ENCODE results near the gene METAP1D. TPM values are rescaled to one million over a fixed set of nuclear protein-coding genes. Genes with fewer than 3 reads are reported as not detected.
"Not testable (repeated sequence)": the region's sequence is repeated elsewhere in the genome, so short reads cannot be mapped to it uniquely, and the experiment has no call there.

The METAP1D gene
- polyA plus RNA-seq, 2 of the 4 experiments (the other 2 are of a cell fraction): 7.3 to 13.3 TPM

DNA sequence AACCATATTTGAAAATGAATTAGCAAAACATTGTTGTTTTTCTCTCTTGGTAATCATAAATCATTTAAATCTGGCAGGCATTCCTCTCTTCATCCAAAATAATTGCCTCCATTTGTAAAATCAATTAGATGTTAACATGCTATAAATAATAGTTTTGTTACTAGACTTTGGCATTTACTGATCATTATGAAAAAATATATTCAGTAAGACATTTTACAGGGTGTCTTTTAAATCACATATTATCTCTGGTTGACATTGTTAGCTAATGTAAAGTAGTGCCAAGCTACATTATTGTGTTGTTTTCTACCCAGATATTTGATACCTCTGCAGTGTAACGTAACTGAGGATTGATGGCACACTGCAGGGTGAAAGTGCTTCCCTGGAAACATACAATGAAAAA lies 53.7 kb downstream of the METAP1D start (continued):
- no peak for TF ChIP-seq ESRRA (IDR thresholded peaks at IDR 0.05; ENCODE audit: borderline replicate concordance, low read length)

- ChIA-PET CTCF (interaction anchor here (0.8 kb wide), 1 partner anchor 47 kb away, joined by 3 read pairs; no protein-coding TSS in a partner anchor), POLR2A (interaction anchor here (0.6 to 2.3 kb wide), 2 partner anchors 11 to 28 kb away, joined by 6 read pairs; partner anchors contain the start of gene DLX1)
- TF ChIP-seq JUN (IDR thresholded peaks at IDR 0.05): no peak
- no peak for TF ChIP-seq CEBPB (IDR thresholded peaks at IDR 0.05)
- TF ChIP-seq RAD21 (conservative IDR thresholded peaks at IDR 0.05 in 1 of 2, IDR thresholded peaks at IDR 0.05 in 1 of 2): no peak
- no peak for TF ChIP-seq PHF8 (IDR thresholded peaks at IDR 0.05; ENCODE audit: borderline replicate concordance, low read depth)
- TF ChIP-seq FOSL2 (IDR thresholded peaks at IDR 0.05): no peak
- no peak for TF ChIP-seq FOSL2 (CRISPR knock-in tag; IDR thresholded peaks at IDR 0.05)
- no peak for TF ChIP-seq ZFP36 (IDR thresholded peaks at IDR 0.05; ENCODE audit: borderline replicate concordance, partially characterized antibody)
- no peak for TF ChIP-seq HOXB13 (CRISPR knock-in tag; IDR thresholded peaks at IDR 0.05; ENCODE audit: low read depth)
- no peak for TF ChIP-seq EHMT2 (IDR thresholded peaks at IDR 0.05; ENCODE audit: low read depth)
- no peak for TF ChIP-seq MYC (IDR thresholded peaks at IDR 0.05; ENCODE audit: borderline replicate concordance, low read length)
- TF ChIP-seq SMC3 (IDR thresholded peaks at IDR 0.05): no peak
- TF ChIP-seq ZNF302 (CRISPR knock-in tag; IDR thresholded peaks at IDR 0.05): no peak
- TF ChIP-seq, protein P1, sequence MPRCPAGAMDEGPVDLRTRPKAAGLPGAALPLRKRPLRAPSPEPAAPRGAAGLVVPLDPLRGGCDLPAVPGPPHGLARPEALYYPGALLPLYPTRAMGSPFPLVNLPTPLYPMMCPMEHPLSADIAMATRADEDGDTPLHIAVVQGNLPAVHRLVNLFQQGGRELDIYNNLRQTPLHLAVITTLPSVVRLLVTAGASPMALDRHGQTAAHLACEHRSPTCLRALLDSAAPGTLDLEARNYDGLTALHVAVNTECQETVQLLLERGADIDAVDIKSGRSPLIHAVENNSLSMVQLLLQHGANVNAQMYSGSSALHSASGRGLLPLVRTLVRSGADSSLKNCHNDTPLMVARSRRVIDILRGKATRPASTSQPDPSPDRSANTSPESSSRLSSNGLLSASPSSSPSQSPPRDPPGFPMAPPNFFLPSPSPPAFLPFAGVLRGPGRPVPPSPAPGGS (IDR thresholded peaks at IDR 0.05): no peak
- no peak for TF ChIP-seq HOXA7 (CRISPR knock-in tag; IDR thresholded peaks at IDR 0.05)
- no peak for TF ChIP-seq HEYL (CRISPR knock-in tag; IDR thresholded peaks at IDR 0.05)
- TF ChIP-seq ESRRA (IDR thresholded peaks at IDR 0.05; ENCODE audit: borderline replicate concordance, low read length): no peak
- TF ChIP-seq RFX5 (IDR thresholded peaks at IDR 0.05): no peak
- no peak for TF ChIP-seq SREBF2 (IDR thresholded peaks at IDR 0.05)
- TF ChIP-seq RARB (CRISPR knock-in tag; IDR thresholded peaks at IDR 0.05): no peak
- no peak for TF ChIP-seq ELK1 (IDR thresholded peaks at IDR 0.05; ENCODE audit: low read depth, low read length)
- DNase-seq (ENCODE audit: low read depth in 1 of 2, low spot score in 1 of 2): no peak
- no peak for ATAC-seq
- Histone ChIP-seq H3K4me3 (no peak overlapping the region), H3K4me2 (no peak overlapping the region), H3K27ac (no peak overlapping the region), H3K9me3 (no peaks in the 10 kb centered on the region), H3K4me1 (peaks cover 7% of the 10 kb centered on the region; the same call in 2 of the 3 replicates)
- WGBS (ENCODE audit: missing lambda C conversion rate): 54% methylated on average over 2 of the region's 2 CpGs
- FAIRE-seq: no peak
Observed at GRCh38 chr2:172056293-172056692, 56.5 kb downstream of the METAP1D start.

GRCh38 chr2:172058660-172059059 lies 58.9 kb downstream of the METAP1D start:
- TF ChIP-seq RFX5 (IDR thresholded peaks at IDR 0.05) (no peak), ZC3H11A (IDR thresholded peaks at IDR 0.05) (no peak), CBX2 (IDR thresholded peaks at IDR 0.05; ENCODE audit: borderline replicate concordance, low read depth) (no peak), KDM1A (IDR thresholded peaks at IDR 0.05; ENCODE audit: low read depth) (no peak), FOSL2 (IDR thresholded peaks at IDR 0.05) (no peak), FOSL2 (CRISPR knock-in tag; IDR thresholded peaks at IDR 0.05) (no peak), CEBPB (IDR thresholded peaks at IDR 0.05) (no peak), JUN (IDR thresholded peaks at IDR 0.05) (no peak), ESRRA (IDR thresholded peaks at IDR 0.05; ENCODE audit: borderline replicate concordance, low read length) (no peak), TP53 (CRISPR knock-in tag; IDR thresholded peaks at IDR 0.05) (no peak), RCOR1 (IDR thresholded peaks at IDR 0.05; ENCODE audit: low read depth, low read length) (no peak), TFCP2L1 (CRISPR knock-in tag; IDR thresholded peaks at IDR 0.05) (no peak), CHD4 (IDR thresholded peaks at IDR 0.05; ENCODE audit: borderline replicate concordance) (no peak), ZFP36 (IDR thresholded peaks at IDR 0.05; ENCODE audit: borderline replicate concordance, partially characterized antibody) (no peak)
- TF ChIP-seq, protein P2, sequence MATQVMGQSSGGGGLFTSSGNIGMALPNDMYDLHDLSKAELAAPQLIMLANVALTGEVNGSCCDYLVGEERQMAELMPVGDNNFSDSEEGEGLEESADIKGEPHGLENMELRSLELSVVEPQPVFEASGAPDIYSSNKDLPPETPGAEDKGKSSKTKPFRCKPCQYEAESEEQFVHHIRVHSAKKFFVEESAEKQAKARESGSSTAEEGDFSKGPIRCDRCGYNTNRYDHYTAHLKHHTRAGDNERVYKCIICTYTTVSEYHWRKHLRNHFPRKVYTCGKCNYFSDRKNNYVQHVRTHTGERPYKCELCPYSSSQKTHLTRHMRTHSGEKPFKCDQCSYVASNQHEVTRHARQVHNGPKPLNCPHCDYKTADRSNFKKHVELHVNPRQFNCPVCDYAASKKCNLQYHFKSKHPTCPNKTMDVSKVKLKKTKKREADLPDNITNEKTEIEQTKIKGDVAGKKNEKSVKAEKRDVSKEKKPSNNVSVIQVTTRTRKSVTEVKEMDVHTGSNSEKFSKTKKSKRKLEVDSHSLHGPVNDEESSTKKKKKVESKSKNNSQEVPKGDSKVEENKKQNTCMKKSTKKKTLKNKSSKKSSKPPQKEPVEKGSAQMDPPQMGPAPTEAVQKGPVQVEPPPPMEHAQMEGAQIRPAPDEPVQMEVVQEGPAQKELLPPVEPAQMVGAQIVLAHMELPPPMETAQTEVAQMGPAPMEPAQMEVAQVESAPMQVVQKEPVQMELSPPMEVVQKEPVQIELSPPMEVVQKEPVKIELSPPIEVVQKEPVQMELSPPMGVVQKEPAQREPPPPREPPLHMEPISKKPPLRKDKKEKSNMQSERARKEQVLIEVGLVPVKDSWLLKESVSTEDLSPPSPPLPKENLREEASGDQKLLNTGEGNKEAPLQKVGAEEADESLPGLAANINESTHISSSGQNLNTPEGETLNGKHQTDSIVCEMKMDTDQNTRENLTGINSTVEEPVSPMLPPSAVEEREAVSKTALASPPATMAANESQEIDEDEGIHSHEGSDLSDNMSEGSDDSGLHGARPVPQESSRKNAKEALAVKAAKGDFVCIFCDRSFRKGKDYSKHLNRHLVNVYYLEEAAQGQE (IDR thresholded peaks at IDR 0.05): no peak
- DNase-seq (ENCODE audit: low read depth in 1 of 2, low spot score in 1 of 2): no peak
- no peak for FAIRE-seq
- H3K4me1 ChIP-seq: no peaks in the 10 kb centered on the region
- no peak overlapping the region for H3K4me3 ChIP-seq
- ChIA-PET CTCF (no interaction called here), POLR2A (no interaction called here)
- 80% methylated on average over 5 of the region's 5 CpGs for WGBS (ENCODE audit: missing lambda C conversion rate)
- no peaks in the 10 kb centered on the region for H3K9me3 ChIP-seq
- no peak overlapping the region for H3K27ac ChIP-seq
- no peak for ATAC-seq
- H3K4me2 ChIP-seq: no peak overlapping the region

- DNase-seq (ENCODE audit: low read depth in 1 of 2, low spot score in 1 of 2); H3K4me2 ChIP-seq; H3K9me3 ChIP-seq; H3K4me1 ChIP-seq; H3K4me3 ChIP-seq; ATAC-seq; FAIRE-seq; H3K27ac ChIP-seq: not testable (repeated sequence)
- POLR2A ChIA-PET: interaction anchor here (1.0 kb wide), 1 partner anchor 25 kb away, joined by 3 read pairs; the partner anchor contains the start of gene DLX1
- CTCF ChIA-PET: interaction anchor here (0.6 kb wide), 1 partner anchor 491 kb away, joined by 4 read pairs; no protein-coding TSS in a partner anchor
- WGBS (ENCODE audit: missing lambda C conversion rate): 85% methylated on average over 5 of the region's 5 CpGs
Observed at GRCh38 chr2:172060118-172060517, 60.4 kb downstream of the METAP1D start.
